Nephron (organoid): ENCODE data around the gene HLA-DQB1.
"Not testable (repeated sequence)": the region's sequence is repeated elsewhere in the genome, so short reads cannot be mapped to it uniquely, and the experiment has no call there.

Experiments
- H3K27ac Mint-ChIP-seq, 3 experiments: 2 replicates each; pipeline ENCODE4 v1.8.0; 2020; ENCODE audit warnings: mixed read lengths in 3 of 3, mild to moderate bottlenecking in 2 of 3, moderate library complexity in 1 of 3
- H3K27me3 Mint-ChIP-seq: 2 replicates; pipeline ENCODE4 v1.8.0; 2021; ENCODE audit warnings: low read depth, mild to moderate bottlenecking, moderate library complexity, mixed read lengths
- H3K36me3 Mint-ChIP-seq: 2 replicates; pipeline ENCODE4 v1.8.0; 2020; ENCODE audit warnings: low read depth, mixed read lengths
- H3K4me1 Mint-ChIP-seq: 2 replicates; pipeline ENCODE4 v1.8.0; 2020; ENCODE audit warnings: mixed read lengths
- H3K4me3 Mint-ChIP-seq, 3 experiments: 2 replicates each; pipeline ENCODE4 v1.8.0; 2020; ENCODE audit warnings: mild to moderate bottlenecking in 3 of 3, mixed read lengths in 3 of 3, moderate library complexity in 2 of 3
- H3K9me3 Mint-ChIP-seq: 2 replicates; pipeline ENCODE4 v1.8.0; 2020; ENCODE audit warnings: mixed read lengths
- CTCF ChIP-seq, 3 experiments: fragments of 200-600 bp; sonication (generic); IDR thresholded peaks; one replicate each; pipeline ENCODE4 v1.5.0; 2021; ENCODE audit warnings: antibody characterized with exemption in 3 of 3; ENCODE audit not compliant: unreplicated experiment in 3 of 3

Gene HLA-DQB1

GRCh38 chr6:32658268-32658897, 8.1 kb downstream of the HLA-DQB1 start:
- Mint-ChIP-seq H3K4me3 (no peak overlapping the region), H3K36me3 (no peaks in the 10 kb centered on the region), H3K27ac (no peak overlapping the region), H3K27me3 (peaks cover 21% of the 10 kb centered on the region), H3K4me1 (peaks cover 6% of the 10 kb centered on the region), H3K9me3 (peaks cover 9% of the 10 kb centered on the region)
- TF ChIP-seq CTCF (IDR thresholded peaks at IDR 0.05; ENCODE audit: unreplicated experiment in 3 of 3), result no peak

GRCh38 chr6:32657819-32658218, 8.6 kb downstream of the HLA-DQB1 start:
- not testable (repeated sequence) for H3K9me3 Mint-ChIP-seq, H3K36me3 Mint-ChIP-seq, H3K4me3 Mint-ChIP-seq, H3K4me1 Mint-ChIP-seq, H3K27ac Mint-ChIP-seq
- H3K27me3 Mint-ChIP-seq, result peaks cover 18% of the 10 kb centered on the region

GRCh38 chr6:32657329-32657728, 9.1 kb downstream of the HLA-DQB1 start:
- H3K4me3 Mint-ChIP-seq, H3K36me3 Mint-ChIP-seq, H3K27ac Mint-ChIP-seq, H3K4me1 Mint-ChIP-seq, H3K9me3 Mint-ChIP-seq: not testable (repeated sequence)
- H3K27me3 Mint-ChIP-seq, result peaks cover 13% of the 10 kb centered on the region

GRCh38 chr6:32655203-32655710, 11.2 kb downstream of the HLA-DQB1 start:
- TF ChIP-seq CTCF (IDR thresholded peaks at IDR 0.05; ENCODE audit: unreplicated experiment in 3 of 3), result no peak
- no peaks in the 10 kb centered on the region for H3K36me3 Mint-ChIP-seq
- H3K4me3 Mint-ChIP-seq, result no peak overlapping the region
- no peak overlapping the region for H3K27ac Mint-ChIP-seq
- peaks cover 8% of the 10 kb centered on the region for H3K27me3 Mint-ChIP-seq
- H3K9me3 Mint-ChIP-seq, result peaks cover 9% of the 10 kb centered on the region
- H3K4me1 Mint-ChIP-seq, result peaks cover 6% of the 10 kb centered on the region

GRCh38 chr6:32645047-32645703, 21.3 kb downstream of the HLA-DQB1 start:
- H3K27me3 Mint-ChIP-seq, result no peaks in the 10 kb centered on the region
- H3K4me3 Mint-ChIP-seq, result no peak overlapping the region
- peaks cover 7% of the 10 kb centered on the region for H3K4me1 Mint-ChIP-seq
- peak overlapping the region in 1 of 3 experiments; percentile 50 for H3K27ac Mint-ChIP-seq
- H3K36me3 Mint-ChIP-seq, result no peaks in the 10 kb centered on the region
- no peak for TF ChIP-seq CTCF (IDR thresholded peaks at IDR 0.05; ENCODE audit: unreplicated experiment in 3 of 3)
- H3K9me3 Mint-ChIP-seq, result no peaks in the 10 kb centered on the region

GRCh38 chr6:32643904-32644303, 22.6 kb downstream of the HLA-DQB1 start:
- Mint-ChIP-seq H3K27ac (no peak overlapping the region), H3K4me3 (no peak overlapping the region), H3K9me3 (no peaks in the 10 kb centered on the region), H3K4me1 (peaks cover 7% of the 10 kb centered on the region), H3K36me3 (no peaks in the 10 kb centered on the region), H3K27me3 (no peaks in the 10 kb centered on the region)
- TF ChIP-seq CTCF (IDR thresholded peaks at IDR 0.05; ENCODE audit: unreplicated experiment in 3 of 3), result no peak

GRCh38 chr6:32642720-32643106, 23.7 kb downstream of the HLA-DQB1 start:
- H3K27ac Mint-ChIP-seq, result no peak overlapping the region
- TF ChIP-seq CTCF (IDR thresholded peaks at IDR 0.05; ENCODE audit: unreplicated experiment in 3 of 3), result no peak
- H3K36me3 Mint-ChIP-seq, result no peaks in the 10 kb centered on the region
- H3K9me3 Mint-ChIP-seq, result no peaks in the 10 kb centered on the region
- H3K4me1 Mint-ChIP-seq, result peaks cover 7% of the 10 kb centered on the region
- H3K27me3 Mint-ChIP-seq, result peaks cover 3% of the 10 kb centered on the region
- H3K4me3 Mint-ChIP-seq, result no peak overlapping the region

- H3K27ac Mint-ChIP-seq, H3K36me3 Mint-ChIP-seq, H3K4me1 Mint-ChIP-seq, H3K27me3 Mint-ChIP-seq, H3K4me3 Mint-ChIP-seq, H3K9me3 Mint-ChIP-seq: not testable (repeated sequence)
Observed at GRCh38 chr6:32641785-32642719, 24.4 kb downstream of the HLA-DQB1 start.
